Stimulated activated CD4-positive, alpha-beta T cell treated with anti-CD3 and anti-CD28 coated beads, Interleukin-1b, Interleukin-23, amount 100 ng/mL, for 4 hours (primary cell): ENCODE data around the gene RILPL2.
"Not testable (repeated sequence)": the region's sequence is repeated elsewhere in the genome, so short reads cannot be mapped to it uniquely, and the experiment has no call there.

Source experiments
- DNase-seq, 2 donors: peaks; one replicate each; pipeline ENCODE4 v3.0.0-alpha.2; 2020; ENCODE audit warnings: low read depth in 2 of 2

The RILPL2 gene

GRCh38 chr12:123404581-123404980, 31.9 kb downstream of the RILPL2 start:
- no peak for DNase-seq

GRCh38 chr12:123401753-123402683, 34.5 kb downstream of the RILPL2 start:
- no peak for DNase-seq

GRCh38 chr12:123399255-123399617, 37.2 kb downstream of the RILPL2 start:
- DNase-seq, result no peak

GRCh38 chr12:123398550-123399254, 37.8 kb downstream of the RILPL2 start:
- no peak for DNase-seq

GRCh38 chr12:123398177-123398549, 38.3 kb downstream of the RILPL2 start:
- DNase-seq, result no peak

- no peak for DNase-seq
Measured at GRCh38 chr12:123397400-123397799, 39.1 kb downstream of the RILPL2 start.

GRCh38 chr12:123396954-123397353, 39.5 kb downstream of the RILPL2 start:
- DNase-seq, result no peak

GRCh38 chr12:123396543-123396942, 39.9 kb downstream of the RILPL2 start:
- DNase-seq, result no peak

GRCh38 chr12:123395236-123395635, 41.2 kb downstream of the RILPL2 start:
- DNase-seq, result no peak

- DNase-seq, result no peak
Measured at GRCh38 chr12:123393747-123394146, 42.7 kb downstream of the RILPL2 start.

GRCh38 chr12:123391546-123392343, 44.7 kb downstream of the RILPL2 start:
- no peak for DNase-seq

GRCh38 chr12:123390498-123391426, 45.7 kb downstream of the RILPL2 start:
- no peak for DNase-seq

GRCh38 chr12:123389560-123390351, 46.7 kb downstream of the RILPL2 start:
- DNase-seq, result peak in 1 of 2 donors; percentile 28

GRCh38 chr12:123388951-123389559, 47.4 kb downstream of the RILPL2 start:
- peak in 1 of 2 donors; percentile 18 for DNase-seq

GRCh38 chr12:123388177-123388950, 48.1 kb downstream of the RILPL2 start:
- DNase-seq, result peak; percentile 61 to 67

GRCh38 chr12:123387508-123388176, 48.8 kb downstream of the RILPL2 start:
- no peak for DNase-seq

- not testable (repeated sequence) for DNase-seq
Measured at GRCh38 chr12:123385536-123385935, 50.9 kb downstream of the RILPL2 start.

- DNase-seq, result no peak
Measured at GRCh38 chr12:123384994-123385376, 51.5 kb downstream of the RILPL2 start.
